Epithelial cell of esophagus (primary cell): Measurements from ENCODE around the gene RGS7.
"Not testable (repeated sequence)": the region's sequence is repeated elsewhere in the genome, so short reads cannot be mapped to it uniquely, and the experiment has no call there.

ENCODE experiments used
- DNase-seq: peaks from one replicate; pipeline ENCODE4 v3.0.0; 2010; ENCODE audit warnings: low read depth
- H3K4me3 ChIP-seq: 2 replicates; pipeline ENCODE4 v1.5.1; 2011; ENCODE audit warnings: mild to moderate bottlenecking, low read length, control low read depth
- TF ChIP-seq, protein P1 (sequence below): IDR thresholded peaks from 2 replicates; pipeline ENCODE4 v1.5.1; 2011; ENCODE audit warnings: low read depth, mild to moderate bottlenecking, low read length, control low read depth, inconsistent platforms; ENCODE audit not compliant: insufficient read depth; ENCODE audit errors: missing control alignments

RGS7 gene

DNA sequence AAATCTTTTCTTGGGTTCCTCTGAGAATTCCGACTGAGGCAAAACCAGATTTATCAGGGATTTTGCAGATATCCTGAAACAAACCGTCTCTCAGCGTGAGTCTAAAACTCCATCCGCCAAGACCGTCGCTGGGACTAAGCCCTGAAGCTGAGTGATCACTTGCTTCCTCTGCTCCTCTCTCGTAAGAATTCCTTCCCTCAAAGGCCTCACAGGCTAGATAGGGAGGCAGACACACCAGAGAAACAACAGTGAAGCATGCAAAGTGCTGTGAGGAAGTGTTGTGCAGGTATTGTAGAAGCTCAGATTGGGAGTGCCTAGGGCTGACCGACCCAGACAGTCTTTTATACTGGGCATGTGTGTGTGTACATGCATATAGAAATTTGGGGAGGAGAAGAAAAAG is 119.1 kb downstream of the RGS7 start:
- TF ChIP-seq, protein P1, sequence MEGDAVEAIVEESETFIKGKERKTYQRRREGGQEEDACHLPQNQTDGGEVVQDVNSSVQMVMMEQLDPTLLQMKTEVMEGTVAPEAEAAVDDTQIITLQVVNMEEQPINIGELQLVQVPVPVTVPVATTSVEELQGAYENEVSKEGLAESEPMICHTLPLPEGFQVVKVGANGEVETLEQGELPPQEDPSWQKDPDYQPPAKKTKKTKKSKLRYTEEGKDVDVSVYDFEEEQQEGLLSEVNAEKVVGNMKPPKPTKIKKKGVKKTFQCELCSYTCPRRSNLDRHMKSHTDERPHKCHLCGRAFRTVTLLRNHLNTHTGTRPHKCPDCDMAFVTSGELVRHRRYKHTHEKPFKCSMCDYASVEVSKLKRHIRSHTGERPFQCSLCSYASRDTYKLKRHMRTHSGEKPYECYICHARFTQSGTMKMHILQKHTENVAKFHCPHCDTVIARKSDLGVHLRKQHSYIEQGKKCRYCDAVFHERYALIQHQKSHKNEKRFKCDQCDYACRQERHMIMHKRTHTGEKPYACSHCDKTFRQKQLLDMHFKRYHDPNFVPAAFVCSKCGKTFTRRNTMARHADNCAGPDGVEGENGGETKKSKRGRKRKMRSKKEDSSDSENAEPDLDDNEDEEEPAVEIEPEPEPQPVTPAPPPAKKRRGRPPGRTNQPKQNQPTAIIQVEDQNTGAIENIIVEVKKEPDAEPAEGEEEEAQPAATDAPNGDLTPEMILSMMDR, result no peak
- no peak overlapping the region for H3K4me3 ChIP-seq
- no peak for DNase-seq

GRCh38 chr1:241235256-241235897 is 121.6 kb downstream of the RGS7 start:
- TF ChIP-seq, protein P1, result no peak
- no peak for DNase-seq
- H3K4me3 ChIP-seq, result no peak overlapping the region

GRCh38 chr1:241229711-241230110 is 127.3 kb downstream of the RGS7 start:
- no peak overlapping the region for H3K4me3 ChIP-seq
- TF ChIP-seq, protein P1, result no peak
- no peak for DNase-seq

DNA sequence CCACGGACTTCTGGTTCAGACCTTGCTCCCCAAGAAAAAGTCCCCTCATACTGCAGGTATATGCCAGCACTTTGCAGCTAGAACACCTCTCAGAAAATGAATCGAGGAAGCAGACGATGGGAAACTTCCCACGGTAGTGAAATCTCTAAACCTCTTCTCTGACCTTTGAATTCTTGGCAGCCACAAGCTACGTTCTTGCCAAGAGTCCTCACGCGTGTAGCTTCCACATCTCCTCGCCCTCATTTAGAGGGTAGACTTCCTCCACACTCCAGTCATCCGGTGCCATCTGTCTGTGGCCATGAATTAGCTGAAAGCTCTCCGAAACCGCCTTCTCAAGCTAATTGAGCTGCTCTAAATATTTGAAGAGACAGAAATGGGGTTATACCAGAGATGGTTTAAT is 127.8 kb downstream of the RGS7 start:
- DNase-seq, result no peak
- no peak overlapping the region for H3K4me3 ChIP-seq
- TF ChIP-seq, protein P1, result no peak

- DNase-seq, result no peak
- TF ChIP-seq, protein P1, result no peak
- no peak overlapping the region for H3K4me3 ChIP-seq
Observed at GRCh38 chr1:241228339-241228738, 128.7 kb downstream of the RGS7 start.

- TF ChIP-seq, protein P1, result no peak
- DNase-seq, result no peak
- H3K4me3 ChIP-seq, result no peak overlapping the region
Observed at GRCh38 chr1:241225741-241226140, 131.3 kb downstream of the RGS7 start.

GRCh38 chr1:241224189-241224588 is 132.8 kb downstream of the RGS7 start:
- not testable (repeated sequence) for DNase-seq, H3K4me3 ChIP-seq

- DNase-seq, H3K4me3 ChIP-seq: not testable (repeated sequence)
Observed at GRCh38 chr1:241222813-241223212, 134.2 kb downstream of the RGS7 start.
